ENCODE results near the gene PIK3AP1.

Gene PIK3AP1

DNA sequence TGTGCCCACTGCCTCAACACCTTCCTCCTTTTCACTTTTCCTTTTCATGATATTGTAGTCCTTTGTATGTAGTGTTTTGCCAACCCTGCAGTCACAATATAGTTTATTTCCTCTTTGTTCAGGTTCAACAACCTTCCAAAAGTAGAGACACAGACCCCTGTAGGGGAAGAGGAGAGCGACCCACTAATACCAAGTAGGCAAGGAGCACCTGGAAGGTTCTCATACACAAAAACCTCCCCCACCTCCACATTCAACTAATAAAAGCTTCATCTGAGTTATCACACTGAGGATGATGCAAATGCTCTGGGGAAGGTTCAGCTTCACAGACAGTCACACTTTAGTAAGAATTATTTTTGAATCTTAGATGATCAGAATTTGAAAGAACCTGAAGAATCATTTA is 41.6 kb downstream of the PIK3AP1 start:
- Histone ChIP-seq H2AFZ (ENCODE audit: low read length) (no peak overlapping the region), H3K27ac (ENCODE audit: low read length) (no peak overlapping the region), H3K4me2 (ENCODE audit: low read depth, low read length) (no peak overlapping the region), H4K20me1 (ENCODE audit: insufficient read depth, low read length) (no peaks in the 10 kb centered on the region), H3K9ac (ENCODE audit: low read length) (no peak overlapping the region), H3K4me3 (ENCODE audit: low read length) (no peak overlapping the region), H3K79me2 (ENCODE audit: low read length) (no peaks in the 10 kb centered on the region), H3F3A (ENCODE audit: insufficient read depth, low read length) (peaks cover 6% of the 10 kb centered on the region; the same call in 1 of the 2 replicates), H3K9me3 (replicated peaks; ENCODE audit: insufficient read depth, low read length) (no peaks in the 10 kb centered on the region), H3K27me3 (replicated peaks; ENCODE audit: insufficient read depth, low read length) (no peaks in the 10 kb centered on the region; the same call in 1 of the 2 replicates), H3K4me1 (ENCODE audit: low read length) (peaks cover 10% of the 10 kb centered on the region), H3K36me3 (replicated peaks; ENCODE audit: insufficient read depth, low read length) (no peaks in the 10 kb centered on the region), H3K9me2 (replicated peaks; ENCODE audit: insufficient read depth, low read length) (no peaks in the 10 kb centered on the region)
- DNase-seq: no peak
- TF ChIP-seq, protein P1, sequence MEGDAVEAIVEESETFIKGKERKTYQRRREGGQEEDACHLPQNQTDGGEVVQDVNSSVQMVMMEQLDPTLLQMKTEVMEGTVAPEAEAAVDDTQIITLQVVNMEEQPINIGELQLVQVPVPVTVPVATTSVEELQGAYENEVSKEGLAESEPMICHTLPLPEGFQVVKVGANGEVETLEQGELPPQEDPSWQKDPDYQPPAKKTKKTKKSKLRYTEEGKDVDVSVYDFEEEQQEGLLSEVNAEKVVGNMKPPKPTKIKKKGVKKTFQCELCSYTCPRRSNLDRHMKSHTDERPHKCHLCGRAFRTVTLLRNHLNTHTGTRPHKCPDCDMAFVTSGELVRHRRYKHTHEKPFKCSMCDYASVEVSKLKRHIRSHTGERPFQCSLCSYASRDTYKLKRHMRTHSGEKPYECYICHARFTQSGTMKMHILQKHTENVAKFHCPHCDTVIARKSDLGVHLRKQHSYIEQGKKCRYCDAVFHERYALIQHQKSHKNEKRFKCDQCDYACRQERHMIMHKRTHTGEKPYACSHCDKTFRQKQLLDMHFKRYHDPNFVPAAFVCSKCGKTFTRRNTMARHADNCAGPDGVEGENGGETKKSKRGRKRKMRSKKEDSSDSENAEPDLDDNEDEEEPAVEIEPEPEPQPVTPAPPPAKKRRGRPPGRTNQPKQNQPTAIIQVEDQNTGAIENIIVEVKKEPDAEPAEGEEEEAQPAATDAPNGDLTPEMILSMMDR (IDR thresholded peaks at IDR 0.05; ENCODE audit: low read length): no peak
- TF ChIP-seq EZH2 (optimal IDR thresholded peaks at IDR 0.05; ENCODE audit: low read depth, low read length): no peak
- no peak for TF ChIP-seq EZH2phosphoT487 (IDR thresholded peaks at IDR 0.05; ENCODE audit: low read length)

DNA sequence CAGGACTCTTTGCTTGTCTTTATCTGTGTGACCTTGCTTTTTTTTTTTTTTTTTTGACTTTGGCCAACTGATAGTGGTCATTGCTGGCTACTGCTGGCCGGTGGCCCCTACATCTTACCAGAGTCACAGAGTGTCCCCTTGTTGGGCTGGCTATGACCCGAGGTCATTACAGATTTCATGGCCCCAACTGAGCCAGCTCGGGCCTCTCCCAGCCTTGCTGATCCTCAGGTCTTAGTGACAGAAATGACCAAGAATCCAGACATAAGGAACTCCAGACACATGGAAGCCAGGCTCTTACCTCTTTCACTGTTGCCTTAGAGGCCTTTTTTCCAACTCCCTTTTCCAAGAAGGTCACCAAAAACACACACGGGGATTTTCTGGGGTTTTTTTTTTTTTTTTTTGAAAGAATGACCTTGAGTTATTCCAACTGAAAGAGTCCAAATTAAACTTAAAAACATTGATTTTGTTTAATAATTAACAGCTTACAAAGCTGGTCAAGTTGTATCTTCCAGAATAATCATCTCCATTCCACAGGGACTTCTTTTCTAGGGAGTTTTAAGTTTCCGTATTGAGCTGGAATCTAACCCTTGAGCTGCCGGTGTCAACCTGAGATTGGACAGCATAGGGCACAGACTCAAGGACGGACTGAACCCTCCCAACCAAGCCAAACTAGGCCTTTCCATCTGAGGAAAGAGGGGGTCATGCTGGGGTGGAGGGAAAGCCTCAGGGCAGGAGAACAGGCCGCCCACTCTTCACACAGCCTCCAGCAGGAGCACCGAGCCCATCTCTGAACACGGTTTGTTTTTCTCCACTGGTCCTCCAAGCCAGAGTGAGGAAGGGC is 43.8 kb downstream of the PIK3AP1 start:
- Histone ChIP-seq H3K4me1 (ENCODE audit: low read length) (peaks cover 19% of the 10 kb centered on the region), H3K9me3 (replicated peaks; ENCODE audit: insufficient read depth, low read length) (no peaks in the 10 kb centered on the region), H3K36me3 (replicated peaks; ENCODE audit: insufficient read depth, low read length) (no peaks in the 10 kb centered on the region), H4K20me1 (ENCODE audit: insufficient read depth, low read length) (no peaks in the 10 kb centered on the region), H3K4me2 (ENCODE audit: low read depth, low read length) (no peak overlapping the region), H3K9me2 (replicated peaks; ENCODE audit: insufficient read depth, low read length) (no peaks in the 10 kb centered on the region), H3K79me2 (ENCODE audit: low read length) (no peaks in the 10 kb centered on the region), H2AFZ (ENCODE audit: low read length) (no peak overlapping the region), H3K27ac (ENCODE audit: low read length) (no peak overlapping the region), H3K9ac (ENCODE audit: low read length) (no peak overlapping the region), H3K27me3 (replicated peaks; ENCODE audit: insufficient read depth, low read length) (peaks cover 6% of the 10 kb centered on the region; the same call in 1 of the 2 replicates), H3K4me3 (ENCODE audit: low read length) (no peak overlapping the region), H3F3A (ENCODE audit: insufficient read depth, low read length) (peaks cover 9% of the 10 kb centered on the region; the same call in 1 of the 2 replicates)
- no peak for DNase-seq
- TF ChIP-seq EZH2phosphoT487 (IDR thresholded peaks at IDR 0.05; ENCODE audit: low read length) (no peak), EZH2 (optimal IDR thresholded peaks at IDR 0.05; ENCODE audit: low read depth, low read length) (no peak)
- TF ChIP-seq, protein P1 (IDR thresholded peaks at IDR 0.05; ENCODE audit: low read length): no peak

DNA sequence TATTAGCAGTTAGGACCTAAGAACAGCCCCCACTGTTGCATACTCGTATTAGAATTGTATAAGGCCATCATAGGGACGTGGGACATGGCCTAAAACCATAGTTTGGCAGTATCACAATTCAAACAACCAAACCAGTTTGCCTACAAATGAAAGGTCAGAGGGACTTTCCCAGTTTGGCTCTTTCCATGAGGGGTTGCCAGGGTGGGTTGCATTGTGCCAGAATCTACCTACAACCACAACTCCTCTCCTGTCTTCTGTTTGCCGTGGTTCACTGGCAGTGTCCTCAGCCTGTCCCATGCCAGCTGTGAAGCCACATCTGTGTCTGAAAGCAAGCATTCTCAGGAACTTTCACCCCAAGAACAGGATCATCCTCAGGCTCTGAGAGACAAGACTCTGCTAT is 44.5 kb downstream of the PIK3AP1 start:
- Histone ChIP-seq H3K4me2 (ENCODE audit: low read depth, low read length) (no peak overlapping the region), H4K20me1 (ENCODE audit: insufficient read depth, low read length) (no peaks in the 10 kb centered on the region), H3K27me3 (replicated peaks; ENCODE audit: insufficient read depth, low read length) (peaks cover 6% of the 10 kb centered on the region; the same call in 1 of the 2 replicates), H3K4me3 (ENCODE audit: low read length) (no peak overlapping the region), H3K9ac (ENCODE audit: low read length) (no peak overlapping the region), H3K79me2 (ENCODE audit: low read length) (no peaks in the 10 kb centered on the region), H3K36me3 (replicated peaks; ENCODE audit: insufficient read depth, low read length) (no peaks in the 10 kb centered on the region), H2AFZ (ENCODE audit: low read length) (no peak overlapping the region), H3K4me1 (ENCODE audit: low read length) (peaks cover 19% of the 10 kb centered on the region), H3K9me2 (replicated peaks; ENCODE audit: insufficient read depth, low read length) (no peaks in the 10 kb centered on the region), H3F3A (ENCODE audit: insufficient read depth, low read length) (peaks cover 9% of the 10 kb centered on the region; the same call in 1 of the 2 replicates), H3K9me3 (replicated peaks; ENCODE audit: insufficient read depth, low read length) (no peaks in the 10 kb centered on the region), H3K27ac (ENCODE audit: low read length) (no peak overlapping the region)
- TF ChIP-seq, protein P1 (IDR thresholded peaks at IDR 0.05; ENCODE audit: low read length): no peak
- TF ChIP-seq EZH2phosphoT487 (IDR thresholded peaks at IDR 0.05; ENCODE audit: low read length) (no peak), EZH2 (optimal IDR thresholded peaks at IDR 0.05; ENCODE audit: low read depth, low read length) (no peak)
- DNase-seq: no peak
